Naive B cell (primary cell): ENCODE measurements around the gene CAPNS1. TPM values are rescaled to one million over a fixed set of nuclear protein-coding genes. Genes with fewer than 3 reads are reported as not detected.

Experiments used
- ATAC-seq, 2 donors: fragments of 150-1000 bp; cut with Tn5 transposase; 2 replicates each; pipeline ENCODE4 v1.10.0; 2021; ENCODE audit warnings: low read depth in 2 of 2, mild to moderate bottlenecking in 2 of 2, moderate library complexity in 2 of 2
- DNase-seq: peaks from one replicate; pipeline ENCODE4 v3.0.0; 2022
- H3K27ac Mint-ChIP-seq, 6 donors: one replicate each; pipeline ENCODE4 v1.8.0; 2020 to 2022; ENCODE audit warnings: mild to moderate bottlenecking in 6 of 6, mixed read lengths in 6 of 6, moderate library complexity in 5 of 6, inconsistent platforms in 2 of 6
- H3K27me3 Mint-ChIP-seq, 3 donors: one replicate each; pipeline ENCODE4 v1.8.0; 2021 to 2022; ENCODE audit warnings: mixed read lengths in 3 of 3, mild to moderate bottlenecking in 1 of 3
- H3K36me3 Mint-ChIP-seq, 2 donors: one replicate each; pipeline ENCODE4 v1.8.0; 2020 to 2022; ENCODE audit warnings: mixed read lengths in 2 of 2, inconsistent platforms in 1 of 2, mild to moderate bottlenecking in 1 of 2
- H3K4me1 Mint-ChIP-seq, 3 donors: one replicate each; pipeline ENCODE4 v1.8.0; 2020 to 2022; ENCODE audit warnings: mixed read lengths in 3 of 3, inconsistent platforms in 1 of 3, mild to moderate bottlenecking in 1 of 3, moderate library complexity in 1 of 3
- H3K4me3 Mint-ChIP-seq, 8 donors: one replicate each; pipeline ENCODE4 v1.8.0; 2020 to 2022; ENCODE audit warnings: mild to moderate bottlenecking in 8 of 8, mixed read lengths in 8 of 8, moderate library complexity in 8 of 8, inconsistent platforms in 2 of 8
- H3K9me3 Mint-ChIP-seq, 7 donors: one replicate each; pipeline ENCODE4 v1.8.0; 2020 to 2022; ENCODE audit warnings: mixed read lengths in 7 of 7, mild to moderate bottlenecking in 5 of 7, inconsistent platforms in 2 of 7, moderate library complexity in 1 of 7
- polyA plus RNA-seq, 6 donors: library from polyadenylated mRNA; unstranded; fragments of 300-500 nt; fragmentation: Illumina TruSeq; gene quantifications; one replicate each; pipeline ENCODE4 v1.2.3, GENCODE V29; 2021; ENCODE audit warnings: low read depth in 6 of 6

The CAPNS1 gene
- 100 to 1,000 TPM in 5 of 6 donors, 10 to 100 TPM in 1; 93.5 to 156 (median 111) TPM for polyA plus RNA-seq

DNA sequence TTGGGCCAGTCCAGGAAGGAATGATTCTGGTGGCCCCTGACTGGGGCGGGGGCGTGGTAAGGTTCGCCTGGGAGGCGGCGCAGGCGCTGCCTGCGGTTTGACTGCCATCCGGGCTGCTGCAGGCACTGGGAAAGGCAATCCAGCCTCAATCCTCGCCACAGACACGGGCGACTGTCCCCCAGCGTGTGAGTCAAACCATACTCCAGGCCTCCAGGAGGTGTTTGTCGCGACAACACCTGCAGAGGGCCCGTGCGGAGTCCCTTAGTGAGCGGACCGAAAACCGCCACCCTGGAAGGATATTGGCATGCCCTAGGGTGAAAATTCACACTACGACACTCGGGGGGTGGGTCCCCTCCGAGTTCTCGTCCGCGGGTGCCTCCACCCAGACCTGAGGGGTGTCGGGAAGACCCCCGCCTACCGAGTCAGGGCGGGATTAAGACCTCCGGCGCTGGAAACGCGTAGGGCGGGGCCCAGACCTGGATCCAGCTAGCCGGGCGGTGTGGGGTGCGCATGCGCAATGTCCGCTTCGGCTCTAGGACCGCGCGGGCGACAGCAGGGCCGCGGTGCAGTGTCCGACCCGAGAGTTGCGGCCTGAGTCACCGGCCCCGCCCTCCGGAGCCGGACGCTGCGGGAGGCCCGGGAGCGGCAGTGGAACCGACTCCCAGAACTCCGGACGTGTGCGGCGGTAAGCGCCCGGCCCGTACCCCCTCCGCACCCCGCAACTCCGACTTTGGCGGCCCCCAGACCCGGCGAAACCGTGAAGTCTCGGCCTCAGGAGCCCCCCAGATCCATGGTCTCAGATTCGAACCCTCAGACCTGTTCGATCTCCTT is at the start of gene CAPNS1:
CAPNS1 (plus strand) TSS at position 594 of the 831 bp plus-strand sequence. CDS start 946 bp downstream, outside the sequence.
- ATAC-seq, result peak; percentile 72 to 75
- H3K4me3 Mint-ChIP-seq, result peak within 1 kb of the TSS; percentile 89 to 99 (median 96)
- peaks cover 10 to 16% (median 15%) of the 10 kb centered on the region in 3 donors for H3K4me1 Mint-ChIP-seq
- H3K36me3 Mint-ChIP-seq, result peaks cover 8 to 18% of the 10 kb centered on the region in 2 donors
- DNase-seq, result peak; percentile 91
- H3K27me3 Mint-ChIP-seq, result peaks cover 0 to 11% (median 7%) of the 10 kb centered on the region in 3 donors
- peak within 1 kb of the TSS; percentile 84 to 98 (median 95) for H3K27ac Mint-ChIP-seq
- peaks cover 0 to 5% (median 0%) of the 10 kb centered on the region in 7 donors for H3K9me3 Mint-ChIP-seq

DNA sequence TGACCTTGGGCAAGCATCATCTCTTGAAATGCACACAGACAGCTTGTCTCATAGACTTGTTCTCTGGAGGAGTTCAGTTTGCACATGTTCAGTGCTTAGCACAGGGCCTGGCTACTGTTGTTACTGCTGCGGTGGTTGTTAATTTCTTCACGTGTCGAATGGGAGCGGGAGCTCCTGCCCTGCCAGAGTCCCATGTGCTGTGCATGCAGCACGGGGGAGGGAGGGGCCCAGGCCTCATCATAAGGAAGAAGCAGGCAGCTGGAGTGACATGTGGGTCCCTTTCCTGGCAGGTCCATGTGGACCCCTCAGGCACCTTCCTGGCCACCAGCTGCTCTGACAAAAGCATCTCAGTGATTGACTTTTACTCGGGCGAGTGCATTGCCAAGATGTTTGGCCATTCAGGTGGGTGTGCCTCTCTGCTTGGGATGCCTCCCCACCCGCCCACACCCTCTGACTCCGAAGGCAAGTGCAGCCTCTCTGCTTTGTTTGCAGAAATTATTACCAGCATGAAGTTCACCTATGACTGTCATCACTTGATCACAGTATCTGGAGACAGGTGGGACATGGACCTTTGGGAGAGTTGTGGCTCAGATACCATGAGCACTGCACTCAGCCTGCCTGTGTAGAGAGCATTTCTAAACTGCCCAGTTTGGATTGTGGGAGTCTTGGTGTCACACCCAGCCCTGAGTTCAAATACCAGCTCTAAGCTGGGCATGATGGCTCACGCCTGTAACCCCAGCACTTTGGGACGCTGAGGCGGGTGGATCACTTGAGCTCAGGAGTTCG is 48.8 kb upstream of the CAPNS1 start:
- no peak overlapping the region for H3K4me3 Mint-ChIP-seq
- H3K36me3 Mint-ChIP-seq, result no peaks in the 10 kb centered on the region
- H3K9me3 Mint-ChIP-seq, result no peaks in the 10 kb centered on the region
- no peak for ATAC-seq
- H3K27me3 Mint-ChIP-seq, result no peaks in the 10 kb centered on the region
- H3K4me1 Mint-ChIP-seq, result no peaks in the 10 kb centered on the region
- H3K27ac Mint-ChIP-seq, result peak overlapping the region in 1 of 6 donors; percentile 62
- DNase-seq, result no peak

DNA sequence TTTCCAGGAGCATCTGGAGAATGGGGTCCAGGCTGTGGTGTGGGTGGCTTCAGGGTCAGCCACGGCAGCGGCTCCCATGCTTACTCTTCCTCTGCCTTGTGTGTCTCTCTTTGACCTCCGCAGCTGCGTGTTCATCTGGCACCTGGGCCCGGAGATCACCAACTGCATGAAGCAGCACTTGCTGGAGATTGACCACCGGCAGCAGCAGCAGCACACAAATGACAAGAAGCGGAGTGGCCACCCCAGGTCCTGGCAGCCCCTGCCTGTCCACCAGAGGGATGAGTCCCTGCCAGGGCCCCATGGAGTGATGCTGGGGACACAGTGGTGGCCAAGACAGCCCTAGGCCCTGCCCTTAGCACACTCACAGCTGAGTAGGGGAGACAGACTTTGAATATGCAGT is 47.3 kb upstream of the CAPNS1 start:
- Mint-ChIP-seq H3K27ac (peak overlapping the region in 1 of 6 donors; percentile 44), H3K4me1 (no peaks in the 10 kb centered on the region), H3K4me3 (no peak overlapping the region), H3K27me3 (no peaks in the 10 kb centered on the region), H3K9me3 (no peaks in the 10 kb centered on the region), H3K36me3 (no peaks in the 10 kb centered on the region)
- DNase-seq, result no peak
- ATAC-seq, result no peak

DNA sequence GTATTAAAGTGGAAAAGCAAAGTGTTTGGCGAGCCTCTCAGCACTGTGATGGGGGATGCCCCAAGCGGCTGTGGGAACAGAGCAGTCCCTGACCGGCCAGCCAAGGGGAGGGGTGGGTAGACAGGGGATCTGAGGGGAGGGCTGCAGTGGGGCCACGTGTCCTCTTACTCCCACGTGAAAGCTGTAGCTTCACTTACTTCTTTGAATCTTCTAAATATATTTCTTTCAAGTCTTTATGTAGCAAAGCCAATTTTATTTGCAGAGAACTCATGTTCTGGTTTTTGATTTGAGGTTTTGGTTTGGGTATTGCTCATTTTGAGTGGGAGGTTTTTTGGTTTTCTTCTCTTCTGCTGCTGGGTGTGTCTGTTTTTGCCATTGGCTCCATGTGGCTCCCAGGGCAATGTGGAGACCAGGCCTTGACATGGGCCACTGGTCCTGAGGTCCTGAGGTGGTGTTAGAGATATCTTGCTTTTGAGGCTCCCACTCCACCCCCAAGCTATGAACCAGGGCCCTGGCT is 46.7 kb upstream of the CAPNS1 start:
- H3K27me3 Mint-ChIP-seq, result no peaks in the 10 kb centered on the region
- H3K27ac Mint-ChIP-seq, result peak overlapping the region in 2 of 6 donors; percentile 4 to 47
- DNase-seq, result no peak
- H3K9me3 Mint-ChIP-seq, result no peaks in the 10 kb centered on the region
- H3K4me1 Mint-ChIP-seq, result no peaks in the 10 kb centered on the region
- no peak for ATAC-seq
- H3K36me3 Mint-ChIP-seq, result no peaks in the 10 kb centered on the region
- no peak overlapping the region for H3K4me3 Mint-ChIP-seq

DNA sequence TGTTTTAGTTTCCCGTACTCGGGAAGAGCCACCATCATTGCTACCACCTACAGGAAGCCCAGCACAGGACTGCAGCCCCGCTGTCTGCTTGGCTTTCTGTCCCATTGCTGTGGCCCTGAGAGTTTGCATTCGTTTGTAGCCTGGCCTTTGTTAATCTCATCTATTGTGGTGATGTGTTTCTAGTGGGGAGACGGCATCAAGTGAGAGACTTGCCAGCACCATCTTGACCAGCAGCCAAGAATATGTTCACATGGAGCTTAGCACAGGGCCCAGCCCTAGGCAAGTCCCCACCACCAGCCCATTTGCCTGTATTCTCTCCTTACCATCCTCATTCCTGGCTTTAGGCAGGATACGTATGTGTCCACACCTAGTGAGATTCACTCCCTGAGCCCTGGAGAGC is 46.2 kb upstream of the CAPNS1 start:
- Mint-ChIP-seq H3K36me3 (no peaks in the 10 kb centered on the region), H3K4me1 (no peaks in the 10 kb centered on the region), H3K4me3 (no peak overlapping the region), H3K9me3 (no peaks in the 10 kb centered on the region), H3K27ac (peak overlapping the region in 2 of 6 donors; percentile 6 to 58), H3K27me3 (no peaks in the 10 kb centered on the region)
- ATAC-seq, result no peak
- no peak for DNase-seq

DNA sequence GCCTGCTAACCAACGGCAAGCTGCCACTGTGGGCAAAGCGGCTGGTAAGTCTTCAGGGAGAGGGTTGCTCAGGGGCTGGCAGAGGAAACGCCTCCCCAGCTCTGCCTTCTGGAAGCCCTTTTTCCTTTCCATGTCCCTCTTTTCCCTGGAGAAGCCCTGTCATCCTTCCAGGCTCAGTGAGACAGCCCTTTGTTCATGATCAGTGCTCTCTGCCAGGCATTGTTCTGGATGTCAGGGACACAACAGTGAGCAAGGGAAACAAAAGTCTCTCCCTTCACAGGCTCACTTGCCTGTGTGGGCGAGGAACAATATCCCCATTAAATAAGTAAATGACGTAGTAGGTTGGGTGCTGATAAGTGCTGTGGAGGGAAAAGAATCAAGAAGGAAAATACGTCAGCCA is 42.8 kb upstream of the CAPNS1 start:
- ATAC-seq, result no peak
- Mint-ChIP-seq H3K9me3 (no peaks in the 10 kb centered on the region), H3K4me1 (no peaks in the 10 kb centered on the region), H3K36me3 (no peaks in the 10 kb centered on the region), H3K27ac (no peak overlapping the region), H3K27me3 (no peaks in the 10 kb centered on the region), H3K4me3 (no peak overlapping the region)
- DNase-seq, result no peak

DNA sequence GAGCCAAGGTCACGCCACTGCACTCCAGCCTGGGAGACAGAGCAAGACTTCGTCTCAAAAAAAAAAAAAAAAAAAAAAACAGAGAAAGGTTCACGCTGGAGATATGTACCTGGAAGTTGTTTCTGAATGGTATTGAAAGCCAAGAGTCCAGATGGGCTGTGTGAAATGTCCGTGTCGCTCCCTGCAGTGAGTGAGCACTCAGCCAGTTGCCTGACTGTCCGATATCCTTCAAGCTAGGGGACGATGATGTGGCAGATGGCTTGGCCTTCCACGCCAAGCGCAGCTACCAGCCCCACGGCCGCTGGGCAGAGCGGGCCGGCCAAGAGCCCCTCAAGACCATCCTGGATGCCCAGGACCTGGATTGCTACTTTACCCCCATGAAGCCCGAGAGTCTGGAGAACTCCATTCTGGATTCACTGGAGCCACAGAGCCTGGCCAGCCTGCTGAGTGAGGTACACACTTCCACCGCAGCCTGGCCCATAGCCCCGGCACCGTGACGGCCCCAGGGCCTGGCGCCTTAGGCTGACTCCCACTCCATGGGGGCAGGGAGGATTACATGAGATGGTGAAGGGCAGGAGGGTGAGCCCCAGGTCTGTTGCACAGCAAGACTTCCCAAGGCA is 40.6 kb upstream of the CAPNS1 start:
- H3K4me3 Mint-ChIP-seq, result no peak overlapping the region
- peak overlapping the region in 1 of 6 donors; percentile 24 for H3K27ac Mint-ChIP-seq
- H3K4me1 Mint-ChIP-seq, result no peaks in the 10 kb centered on the region
- no peaks in the 10 kb centered on the region for H3K27me3 Mint-ChIP-seq
- no peaks in the 10 kb centered on the region for H3K9me3 Mint-ChIP-seq
- DNase-seq, result no peak
- no peaks in the 10 kb centered on the region for H3K36me3 Mint-ChIP-seq
- no peak for ATAC-seq

DNA sequence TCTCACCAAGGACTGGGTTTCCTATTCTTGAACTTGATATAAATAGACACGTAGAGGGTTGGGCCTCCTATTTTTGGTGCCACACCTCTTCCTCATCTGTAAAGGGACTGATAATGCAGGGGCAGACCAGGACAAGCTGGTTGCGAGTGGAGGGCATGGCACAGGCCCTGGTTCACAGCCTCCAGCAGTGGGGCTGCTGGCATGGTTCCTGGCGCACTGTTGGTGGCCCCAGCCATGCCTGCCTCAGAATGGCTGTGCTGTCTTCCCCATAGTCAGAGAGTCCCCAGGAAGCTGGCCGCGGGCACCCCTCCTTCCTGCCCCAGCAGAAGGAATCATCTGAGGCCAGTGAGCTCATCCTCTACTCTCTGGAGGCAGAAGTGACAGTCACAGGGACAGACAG is 39.4 kb upstream of the CAPNS1 start:
- H3K4me3 Mint-ChIP-seq, result peak overlapping the region in 1 of 8 donors; percentile 29
- ATAC-seq (no peak), DNase-seq (no peak)
- no peaks in the 10 kb centered on the region for H3K9me3 Mint-ChIP-seq
- no peaks in the 10 kb centered on the region for H3K36me3 Mint-ChIP-seq
- H3K27me3 Mint-ChIP-seq, result no peaks in the 10 kb centered on the region
- H3K27ac Mint-ChIP-seq, result no peak overlapping the region
- no peaks in the 10 kb centered on the region for H3K4me1 Mint-ChIP-seq

DNA sequence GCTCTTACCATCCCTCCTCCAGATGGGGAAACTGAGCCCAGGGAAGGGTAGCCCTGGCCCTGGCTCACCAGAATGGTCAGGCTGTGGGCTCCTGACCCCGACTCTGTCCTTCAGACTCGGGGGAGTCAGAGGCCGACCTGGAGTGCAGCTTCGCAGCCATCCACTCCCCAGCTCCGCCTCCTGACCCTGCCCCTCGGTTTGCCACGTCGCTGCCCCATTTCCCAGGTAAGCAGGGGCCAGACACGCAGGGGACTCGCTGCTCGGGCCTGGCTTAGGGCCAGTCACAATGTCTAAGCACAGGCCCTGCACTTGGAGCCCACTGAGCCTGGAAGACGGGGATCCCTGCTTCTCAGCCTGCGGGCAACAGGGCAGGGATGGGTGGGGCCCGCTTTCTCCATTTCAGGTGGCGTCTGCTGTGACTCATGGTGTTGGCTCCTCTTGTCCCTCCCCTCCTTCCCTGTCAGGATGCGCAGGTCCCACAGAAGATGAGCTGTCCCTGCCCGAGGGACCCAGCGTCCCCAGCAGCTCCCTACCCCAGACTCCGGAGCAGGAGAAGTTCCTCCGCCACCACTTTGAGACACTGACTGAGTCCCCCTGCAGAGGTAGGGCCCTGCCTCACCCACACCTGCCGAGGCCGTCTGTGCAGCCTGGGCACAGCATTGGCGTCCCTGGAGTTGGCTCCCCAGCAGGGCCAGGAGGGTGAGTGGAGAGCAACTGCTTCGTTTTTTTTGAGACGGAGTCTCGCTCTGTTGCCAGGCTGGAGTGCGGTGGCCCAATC is 38.1 kb upstream of the CAPNS1 start:
- no peaks in the 10 kb centered on the region for H3K36me3 Mint-ChIP-seq
- ATAC-seq (no peak), DNase-seq (no peak)
- H3K4me3 Mint-ChIP-seq, result no peak overlapping the region
- H3K27ac Mint-ChIP-seq, result no peak overlapping the region
- H3K9me3 Mint-ChIP-seq, result no peaks in the 10 kb centered on the region
- H3K27me3 Mint-ChIP-seq, result no peaks in the 10 kb centered on the region
- H3K4me1 Mint-ChIP-seq, result peaks cover 0 to 3% (median 0%) of the 10 kb centered on the region in 3 donors

DNA sequence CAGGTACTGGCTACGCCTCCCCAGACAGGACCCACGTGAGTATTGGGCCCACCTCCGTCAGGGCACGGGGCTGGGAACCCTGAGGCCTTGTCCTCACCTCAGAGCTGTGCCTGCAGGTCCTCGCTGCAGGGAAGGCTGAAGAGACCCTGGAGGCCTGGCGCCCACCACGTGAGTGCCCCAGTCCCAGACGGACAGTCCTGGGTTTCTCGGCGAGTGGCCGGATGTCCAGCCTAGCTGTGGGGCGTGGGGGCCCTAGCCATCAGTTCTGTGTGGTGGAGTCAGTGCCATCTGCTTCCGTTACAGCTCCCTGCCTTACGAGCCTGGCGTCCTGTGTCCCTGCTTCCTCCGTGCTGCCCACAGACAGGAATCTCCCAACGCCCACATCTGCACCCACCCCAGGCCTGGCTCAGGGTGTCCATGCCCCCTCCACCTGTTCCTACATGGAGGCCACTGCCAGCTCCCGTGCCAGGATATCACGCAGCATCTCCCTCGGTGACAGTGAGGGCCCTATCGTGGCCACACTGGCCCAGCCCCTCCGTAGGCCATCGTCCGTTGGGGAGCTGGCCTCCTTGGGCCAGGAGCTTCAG is 36.7 kb upstream of the CAPNS1 start:
- Mint-ChIP-seq H3K27me3 (no peaks in the 10 kb centered on the region), H3K9me3 (no peaks in the 10 kb centered on the region), H3K4me1 (peaks cover 0 to 3% (median 0%) of the 10 kb centered on the region in 3 donors), H3K27ac (peak overlapping the region in 1 of 6 donors; percentile 24), H3K36me3 (no peaks in the 10 kb centered on the region), H3K4me3 (no peak overlapping the region)
- DNase-seq (no peak), ATAC-seq (no peak)

DNA sequence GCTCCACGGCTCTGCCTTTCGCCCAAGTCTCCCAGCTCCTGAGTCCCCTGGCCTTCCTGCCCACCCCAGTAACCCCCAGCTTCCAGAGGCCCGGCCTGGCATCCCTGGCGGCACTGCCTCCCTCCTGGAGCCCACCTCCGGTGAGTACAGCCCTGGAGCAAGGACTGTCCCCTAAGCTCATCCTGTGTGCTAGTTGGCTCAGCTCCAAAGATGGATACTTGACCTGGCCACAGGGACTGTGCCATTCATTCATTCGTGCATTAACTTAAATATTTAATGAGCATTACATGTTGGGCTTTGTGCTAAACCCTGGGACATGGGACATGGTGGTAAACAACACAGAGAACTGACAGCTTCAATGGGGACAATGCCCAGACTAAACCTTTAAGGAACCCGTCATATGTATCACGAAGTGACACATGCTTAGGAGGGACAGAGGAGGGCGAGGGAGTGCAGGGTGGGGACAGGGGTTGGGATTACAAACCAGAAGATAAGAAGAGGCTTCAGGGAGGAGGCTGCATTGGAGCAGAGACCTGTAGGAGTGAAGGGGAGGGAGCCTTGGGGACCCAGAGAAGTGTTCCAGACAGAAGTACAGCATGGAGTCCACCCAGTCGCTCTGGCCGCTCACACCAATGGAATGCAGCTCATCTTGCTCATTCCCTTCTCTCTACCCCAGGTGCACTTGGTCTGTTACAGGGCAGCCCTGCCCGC is 35.9 kb upstream of the CAPNS1 start:
- no peak for DNase-seq
- no peak for ATAC-seq
- peak overlapping the region in 3 of 6 donors; percentile 28 to 42 (median 33) for H3K27ac Mint-ChIP-seq
- peaks cover 0 to 3% (median 0%) of the 10 kb centered on the region in 3 donors for H3K4me1 Mint-ChIP-seq
- no peaks in the 10 kb centered on the region for H3K36me3 Mint-ChIP-seq
- H3K4me3 Mint-ChIP-seq, result no peak overlapping the region
- no peaks in the 10 kb centered on the region for H3K27me3 Mint-ChIP-seq
- H3K9me3 Mint-ChIP-seq, result no peaks in the 10 kb centered on the region

DNA sequence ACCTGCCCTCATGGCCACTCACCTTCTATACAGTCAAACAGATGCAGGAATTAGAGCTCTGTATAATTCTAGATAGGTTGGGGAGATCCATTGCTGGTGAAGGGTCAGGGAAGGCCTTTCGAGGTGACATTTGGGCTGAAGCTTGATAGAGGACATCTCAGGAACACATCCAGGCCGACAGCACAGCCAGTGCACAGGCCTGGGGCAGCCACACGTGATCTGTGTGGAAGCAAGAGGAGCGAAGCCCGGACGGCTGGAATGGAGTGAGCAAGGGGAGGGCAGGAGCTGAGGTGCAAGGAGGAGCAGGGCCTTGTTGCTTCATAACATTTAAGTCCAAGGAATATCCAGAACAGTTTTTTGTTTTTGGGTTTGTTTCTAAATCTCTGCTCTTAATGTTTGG is 33.4 kb upstream of the CAPNS1 start:
- peaks cover 0 to 3% (median 0%) of the 10 kb centered on the region in 3 donors for H3K4me1 Mint-ChIP-seq
- no peak overlapping the region for H3K4me3 Mint-ChIP-seq
- H3K27ac Mint-ChIP-seq, result peak overlapping the region in 1 of 6 donors; percentile 95
- no peaks in the 10 kb centered on the region for H3K36me3 Mint-ChIP-seq
- H3K27me3 Mint-ChIP-seq, result no peaks in the 10 kb centered on the region
- no peak for DNase-seq
- no peak for ATAC-seq
- H3K9me3 Mint-ChIP-seq, result no peaks in the 10 kb centered on the region
